Coronary artery (tissue), 2 donors: ENCODE measurements around the gene OR2F1.

Experiments
- DNase-seq: peaks from one replicate; pipeline ENCODE4 v3.0.0-alpha.2; 2017; ENCODE audit warnings: low spot score
- H3K27ac ChIP-seq, 2 donors: fragments of 200-600 bp; sonication (generic); one replicate each; pipeline ENCODE4 v1.5.1; 2016 to 2019
- H3K4me3 ChIP-seq: fragments of 200-600 bp; sonication (generic); 2 replicates; pipeline ENCODE4 v1.5.1; 2016; ENCODE audit warnings: mild to moderate bottlenecking, moderate library complexity
- TF ChIP-seq, protein P1 (sequence below): fragments of 200-600 bp; sonication (generic); IDR thresholded peaks from one replicate; pipeline ENCODE4 v1.5.1; 2019; ENCODE audit warnings: antibody characterized with exemption

Gene OR2F1

DNA sequence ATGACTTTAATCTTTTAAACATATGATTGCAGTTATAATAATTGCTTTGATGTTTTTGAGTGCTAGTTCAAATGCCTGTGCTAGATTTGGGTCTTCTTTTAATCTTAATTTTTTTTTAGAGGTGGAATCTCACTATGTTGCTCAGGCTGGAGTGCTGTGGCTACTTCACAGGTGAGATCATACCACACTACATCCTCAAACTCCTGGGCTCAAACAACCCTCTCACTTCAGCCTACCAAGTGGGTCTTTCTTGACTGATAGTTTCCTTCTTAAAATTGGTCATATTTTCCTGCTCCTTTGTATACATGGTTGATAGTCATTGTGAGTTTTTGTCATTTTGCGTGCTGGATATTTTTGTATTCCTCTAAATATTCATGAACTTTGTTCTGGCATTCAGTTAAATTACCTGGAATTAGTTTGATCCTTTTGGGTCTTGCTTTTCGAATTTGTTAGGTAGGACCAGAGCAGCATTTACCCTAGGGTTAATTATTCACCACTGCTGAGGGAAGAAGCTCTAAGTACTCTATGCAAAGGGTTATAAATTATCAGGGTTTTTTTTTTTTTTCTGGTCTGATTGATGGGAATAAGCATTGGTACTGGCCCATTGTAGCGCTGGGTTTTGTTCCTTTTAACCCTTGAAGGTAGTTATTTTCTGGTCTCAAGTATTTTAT is 40.6 kb upstream of the OR2F1 start:
- no peak overlapping the region for H3K27ac ChIP-seq
- no peak for DNase-seq
- no peak overlapping the region for H3K4me3 ChIP-seq
- TF ChIP-seq, protein P1, sequence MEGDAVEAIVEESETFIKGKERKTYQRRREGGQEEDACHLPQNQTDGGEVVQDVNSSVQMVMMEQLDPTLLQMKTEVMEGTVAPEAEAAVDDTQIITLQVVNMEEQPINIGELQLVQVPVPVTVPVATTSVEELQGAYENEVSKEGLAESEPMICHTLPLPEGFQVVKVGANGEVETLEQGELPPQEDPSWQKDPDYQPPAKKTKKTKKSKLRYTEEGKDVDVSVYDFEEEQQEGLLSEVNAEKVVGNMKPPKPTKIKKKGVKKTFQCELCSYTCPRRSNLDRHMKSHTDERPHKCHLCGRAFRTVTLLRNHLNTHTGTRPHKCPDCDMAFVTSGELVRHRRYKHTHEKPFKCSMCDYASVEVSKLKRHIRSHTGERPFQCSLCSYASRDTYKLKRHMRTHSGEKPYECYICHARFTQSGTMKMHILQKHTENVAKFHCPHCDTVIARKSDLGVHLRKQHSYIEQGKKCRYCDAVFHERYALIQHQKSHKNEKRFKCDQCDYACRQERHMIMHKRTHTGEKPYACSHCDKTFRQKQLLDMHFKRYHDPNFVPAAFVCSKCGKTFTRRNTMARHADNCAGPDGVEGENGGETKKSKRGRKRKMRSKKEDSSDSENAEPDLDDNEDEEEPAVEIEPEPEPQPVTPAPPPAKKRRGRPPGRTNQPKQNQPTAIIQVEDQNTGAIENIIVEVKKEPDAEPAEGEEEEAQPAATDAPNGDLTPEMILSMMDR, result no peak

DNA sequence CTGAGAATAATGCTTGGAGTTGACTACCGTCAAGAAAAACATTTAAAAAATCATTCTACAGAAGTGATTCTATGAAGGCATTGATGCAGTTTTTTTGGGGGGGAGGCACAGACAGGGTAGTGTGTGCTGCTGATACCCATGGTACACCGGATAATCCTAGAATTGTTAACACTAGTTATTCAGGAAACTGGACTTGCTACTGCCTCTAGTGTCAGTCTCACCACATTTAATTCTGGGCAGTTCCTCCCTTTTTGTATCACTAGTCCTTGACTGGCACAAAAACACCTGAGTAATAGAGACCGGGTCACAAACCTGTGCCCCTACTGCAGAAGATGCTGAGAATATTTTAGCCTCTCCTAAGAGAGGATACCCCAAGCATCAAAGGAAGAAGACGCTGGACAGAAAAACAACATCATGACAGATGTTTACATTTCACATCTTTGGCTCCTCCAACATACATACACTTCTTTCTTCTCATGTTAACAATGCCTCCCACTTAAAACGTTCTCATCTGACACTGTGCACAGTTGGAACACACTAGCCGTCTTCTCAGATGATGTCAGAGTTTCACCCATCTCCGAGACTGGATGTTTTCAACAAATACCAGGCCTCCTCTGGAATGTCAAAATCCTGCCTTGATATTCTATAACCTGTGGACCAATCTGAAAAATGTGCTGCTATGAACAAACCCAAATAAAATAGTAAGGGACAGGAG is 39.5 kb upstream of the OR2F1 start:
- no peak for DNase-seq
- Histone ChIP-seq H3K4me3 (no peak overlapping the region), H3K27ac (no peak overlapping the region)
- TF ChIP-seq, protein P1, result no peak

DNA sequence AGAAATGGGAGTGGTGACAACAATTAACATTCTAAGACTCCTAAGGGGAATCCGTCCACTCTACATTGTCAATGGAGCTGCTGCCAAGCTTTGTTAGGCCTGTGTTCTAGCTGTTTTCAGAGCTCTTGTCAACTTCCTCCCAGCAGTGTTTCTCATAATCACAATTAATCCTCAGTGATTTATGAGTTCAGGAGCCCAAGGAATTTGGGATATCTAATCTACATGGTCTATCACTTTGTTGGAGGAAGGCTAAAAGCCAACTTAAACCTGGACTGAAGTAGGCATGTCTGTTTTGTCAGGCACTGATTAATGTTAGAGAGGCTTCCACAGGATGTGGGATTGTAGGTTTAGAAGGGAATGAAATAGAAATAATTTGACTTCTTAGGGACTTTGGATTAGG is 29.8 kb upstream of the OR2F1 start:
- no peak overlapping the region for H3K27ac ChIP-seq
- no peak for DNase-seq
- TF ChIP-seq, protein P1, result no peak
- H3K4me3 ChIP-seq, result no peak overlapping the region

DNA sequence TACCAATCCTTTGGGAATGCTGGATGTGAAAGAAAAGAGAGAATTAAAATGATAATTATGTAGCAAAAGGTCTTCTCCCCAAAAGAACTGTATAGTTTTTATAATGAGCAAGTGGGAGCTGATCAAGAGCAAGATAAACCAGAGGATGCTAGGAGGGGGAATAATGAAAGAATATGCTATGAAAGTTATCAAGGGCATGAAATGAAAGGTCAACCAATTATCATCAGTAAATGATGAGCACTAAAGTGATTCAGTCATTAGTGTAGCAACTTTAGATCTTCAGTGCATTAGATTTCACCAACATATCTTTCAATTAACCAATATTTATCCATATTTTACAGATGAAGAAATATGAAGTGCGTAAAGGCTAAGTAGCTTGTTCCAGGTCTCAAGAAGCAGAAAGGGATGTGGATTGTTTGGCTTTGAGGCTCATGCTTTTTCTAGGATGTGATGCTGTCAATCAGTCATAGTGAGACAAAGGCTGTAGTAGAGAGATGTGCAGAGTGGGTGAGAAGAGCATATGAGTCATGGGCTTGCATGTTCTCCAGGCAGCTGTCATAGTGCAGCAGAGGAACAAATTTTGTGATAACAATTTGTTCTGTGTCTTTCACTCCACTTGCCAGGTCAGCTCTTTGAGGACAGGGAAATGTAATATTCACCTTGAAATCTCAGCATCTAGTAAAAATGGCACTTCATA is 25.3 kb upstream of the OR2F1 start:
- DNase-seq, result no peak
- TF ChIP-seq, protein P1, result no peak
- Histone ChIP-seq H3K27ac (no peak overlapping the region), H3K4me3 (no peak overlapping the region)

DNA sequence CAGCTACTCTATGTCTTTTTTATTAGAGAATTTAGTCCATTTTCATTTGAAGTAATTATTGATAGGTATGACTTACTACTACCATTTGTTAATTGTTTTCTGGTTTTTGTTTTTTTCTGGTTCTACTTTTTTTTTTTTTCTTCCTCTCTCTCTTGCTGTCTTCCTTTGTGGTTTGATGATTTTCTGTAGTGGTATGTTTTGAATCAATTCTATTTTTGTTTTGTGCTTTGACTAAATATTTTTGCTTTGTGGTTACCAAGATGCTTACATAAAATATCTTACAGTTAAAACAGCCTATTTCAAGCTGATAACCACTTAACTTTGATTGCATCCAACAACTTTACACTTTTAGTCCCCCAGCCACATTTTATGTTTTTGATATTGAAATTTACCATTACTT is 22.9 kb upstream of the OR2F1 start:
- Histone ChIP-seq H3K4me3 (no peak overlapping the region), H3K27ac (no peak overlapping the region)
- DNase-seq, result no peak
- TF ChIP-seq, protein P1, result no peak

DNA sequence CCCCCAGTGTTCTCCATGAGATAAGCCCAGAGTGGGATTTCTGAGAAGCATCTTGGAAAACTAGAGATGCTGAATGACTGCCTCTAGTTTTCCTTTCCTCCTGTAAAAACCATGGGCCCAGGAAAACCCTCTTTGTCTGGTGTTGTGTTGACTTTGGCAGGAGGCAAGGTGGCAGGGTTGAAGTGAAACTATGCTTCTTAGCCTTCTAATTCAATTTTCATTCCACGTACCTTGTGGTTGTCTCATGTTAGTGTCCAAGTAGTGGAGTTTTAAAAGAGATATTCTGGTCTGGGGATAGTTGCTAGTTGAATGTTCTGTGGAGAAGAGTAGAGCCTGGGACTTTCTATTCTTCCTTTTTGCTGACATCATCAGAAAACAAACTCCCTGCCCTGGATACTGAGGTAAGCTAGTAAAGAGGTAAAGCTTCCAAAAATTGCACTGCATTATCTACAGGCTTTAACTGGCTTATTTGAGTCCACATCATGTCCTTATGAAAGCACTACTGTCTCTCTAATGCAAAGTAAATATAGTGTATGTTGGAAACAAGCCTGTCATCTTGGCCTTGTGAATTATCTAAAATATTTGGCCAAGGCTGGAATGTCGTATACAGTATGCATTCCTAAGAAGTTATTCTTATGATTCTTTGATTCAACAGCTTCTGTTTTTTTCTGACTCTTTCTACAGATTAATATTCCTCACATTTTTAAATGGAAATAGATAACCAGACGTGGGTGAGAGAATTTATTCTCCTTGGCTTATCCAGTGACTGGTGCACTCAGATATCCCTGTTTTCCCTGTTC is 19.9 kb upstream of the OR2F1 start, which contains the start of gene OR2F2:
Gene OR2F2 (plus strand): TSS at position 708 of the 800 bp plus-strand sequence. CDS start 0 bp downstream, at position 708.
- Histone ChIP-seq H3K27ac (no peak within 1 kb of the TSS), H3K4me3 (no peak within 1 kb of the TSS)
- TF ChIP-seq, protein P1, result no peak
- DNase-seq, result no peak
